H1 (cell line): ENCODE results near the gene ETNPPL. TPM values are rescaled to one million over a fixed set of nuclear protein-coding genes. Genes with fewer than 3 reads are reported as not detected.

Experiments
- CTCF ChIA-PET: fragments of 300-600 bp; sonication (Branson Sonifier 250); formaldehyde crosslinking; loops from one replicate; lab custom pipeline; 2021; ENCODE audit not compliant: partially characterized antibody; lab: Charles Lee
- POLR2A ChIA-PET: fragments of 300-600 bp; sonication (Branson Sonifier 250); formaldehyde crosslinking; loops from one replicate; lab custom pipeline; 2021; ENCODE audit warnings: inconsistent platforms; ENCODE audit not compliant: partially characterized antibody; lab: Charles Lee
- DNase-seq, 2 experiments: peaks; one replicate each; pipeline versions ENCODE4 v3.0.0 to v3.0.0-alpha.2; 2010 to 2022; ENCODE audit warnings: low spot score in 2 of 2, low read depth in 1 of 2, mixed read lengths in 1 of 2
- FAIRE-seq: peaks from 2 replicates; lab custom pipeline; 2011; peaks lifted over from hg19 to GRCh38; lab: Jason Lieb, UNC
- H2AFZ ChIP-seq: 2 replicates; pipeline ENCODE4 v1.8.1; 2012; ENCODE audit warnings: low read length, inconsistent platforms
- H2AK5ac ChIP-seq: 2 replicates; pipeline ENCODE4 v1.6.1; 2013; ENCODE audit warnings: low read depth, low read length
- H2BK120ac ChIP-seq: replicated peaks from 2 replicates; pipeline ENCODE3; 2013; ENCODE audit warnings: low read depth, low read length, inconsistent platforms
- H2BK12ac ChIP-seq: 2 replicates; pipeline ENCODE4 v1.6.1; 2013; ENCODE audit warnings: low read depth, low read length
- H2BK15ac ChIP-seq: 2 replicates; pipeline ENCODE4 v1.6.1; 2013; ENCODE audit warnings: low read length
- H2BK20ac ChIP-seq: 2 replicates; pipeline ENCODE4 v1.6.1; 2013; ENCODE audit warnings: low read length
- H2BK5ac ChIP-seq: 2 replicates; pipeline ENCODE4 v1.6.1; 2013; ENCODE audit warnings: low read depth, low read length
- H3K14ac ChIP-seq: 2 replicates; pipeline ENCODE4 v1.6.1; 2013; ENCODE audit warnings: inconsistent platforms; ENCODE audit not compliant: insufficient read length
- H3K18ac ChIP-seq: 2 replicates; pipeline ENCODE4 v1.6.1; 2013; ENCODE audit warnings: low read length; ENCODE audit errors: extremely low read depth
- H3K23ac ChIP-seq: 2 replicates; pipeline ENCODE4 v1.6.1; 2013; ENCODE audit warnings: inconsistent platforms; ENCODE audit not compliant: insufficient read length
- H3K23me2 ChIP-seq: 2 replicates; pipeline ENCODE4 v1.6.1; 2013; ENCODE audit warnings: low read depth, low read length
- H3K27ac ChIP-seq: 2 replicates; pipeline ENCODE4 v1.6.1; 2011; ENCODE audit warnings: low read depth, low read length, inconsistent platforms
- H3K27me3 ChIP-seq, 4 experiments: replicated peaks in 1 of 4; 1 replicate in 1 of 4; 2 replicates in 3 of 4; pipeline versions ENCODE4 v1.6.1 to v1.8.1; 2011 to 2013; ENCODE audit warnings: low read length in 3 of 4, mild to moderate bottlenecking in 3 of 4, inconsistent platforms in 2 of 4, mixed read lengths in 2 of 4, moderate library complexity in 1 of 4; ENCODE audit not compliant: control insufficient read depth in 3 of 4, insufficient read depth in 3 of 4; ENCODE audit errors: extremely low read depth in 1 of 4
- H3K36me3 ChIP-seq, 4 experiments: 2 replicates each; pipeline versions ENCODE4 v1.6.1 to v1.8.1; 2011 to 2013; ENCODE audit warnings: mild to moderate bottlenecking in 4 of 4, low read length in 3 of 4, moderate library complexity in 2 of 4, control low read depth in 1 of 4, inconsistent platforms in 1 of 4; ENCODE audit not compliant: insufficient read depth in 4 of 4, control insufficient read depth in 2 of 4
- H3K4ac ChIP-seq: replicated peaks from 2 replicates; pipeline ENCODE3; 2013; ENCODE audit warnings: low read length, low read depth, mixed read lengths, inconsistent platforms; ENCODE audit not compliant: insufficient read length
- H3K4me1 ChIP-seq, 4 experiments: replicated peaks in 1 of 4; 1 replicate in 1 of 4; 2 replicates in 3 of 4; pipeline versions ENCODE4 v1.6.1 to v1.8.1; 2011 to 2013; ENCODE audit warnings: low read length in 3 of 4, inconsistent platforms in 2 of 4, mixed read lengths in 1 of 4; ENCODE audit not compliant: insufficient read depth in 4 of 4, control insufficient read depth in 3 of 4
- H3K4me2 ChIP-seq, 2 experiments: 2 replicates each; pipeline versions ENCODE4 v1.6.1 to v1.8.1; 2011 to 2013; ENCODE audit warnings: low read depth in 2 of 2, low read length in 2 of 2, control low read depth in 1 of 2, inconsistent platforms in 1 of 2, mild to moderate bottlenecking in 1 of 2; ENCODE audit not compliant: insufficient read depth in 1 of 2
- H3K4me3 ChIP-seq, 4 experiments: fragments of 200-600, 300-600 bp in 1 of 4; sonication (generic), shearing (Covaris generic), sonication (Bioruptor Twin) in 1 of 4; 2 replicates each; pipeline versions ENCODE4 v1.5.1 to v1.8.1; 2011 to 2016; ENCODE audit warnings: low read length in 4 of 4, low read depth in 3 of 4, control low read depth in 2 of 4, inconsistent platforms in 2 of 4, mild to moderate bottlenecking in 2 of 4, mixed read lengths in 1 of 4, moderate library complexity in 1 of 4; ENCODE audit not compliant: insufficient read depth in 2 of 4; ENCODE audit errors: extremely low read depth in 1 of 4
- H3K56ac ChIP-seq: replicated peaks from 2 replicates; pipeline ENCODE3; 2013; ENCODE audit warnings: low read depth, mild to moderate bottlenecking, mixed read lengths, low read length, inconsistent platforms; ENCODE audit not compliant: insufficient read length
- H3K79me1 ChIP-seq: 2 replicates; pipeline ENCODE4 v1.6.1; 2013; ENCODE audit warnings: low read depth, low read length, control low read depth
- H3K79me2 ChIP-seq, 2 experiments: 2 replicates each; pipeline versions ENCODE4 v1.6.1 to v1.8.1; 2012 to 2013; ENCODE audit warnings: low read length in 2 of 2, mild to moderate bottlenecking in 2 of 2, inconsistent platforms in 1 of 2; ENCODE audit not compliant: insufficient read depth in 2 of 2, control insufficient read depth in 1 of 2
- H3K9ac ChIP-seq, 4 experiments: replicated peaks in 1 of 4; 1 replicate in 1 of 4; 2 replicates in 3 of 4; pipeline versions ENCODE4 v1.6.1 to v1.8.1; 2011 to 2013; ENCODE audit warnings: low read depth in 3 of 4, low read length in 3 of 4, control low read depth in 2 of 4, mild to moderate bottlenecking in 2 of 4, moderate library complexity in 2 of 4, inconsistent platforms in 1 of 4; ENCODE audit errors: extremely low read depth in 1 of 4
- H3K9me3 ChIP-seq, 2 experiments: 2 replicates each; pipeline versions ENCODE4 v1.6.1 to v1.8.1; 2012 to 2013; ENCODE audit warnings: mild to moderate bottlenecking in 2 of 2, moderate library complexity in 2 of 2, control low read depth in 1 of 2, inconsistent platforms in 1 of 2, low read depth in 1 of 2, low read length in 1 of 2, mixed read lengths in 1 of 2; ENCODE audit not compliant: insufficient read depth in 2 of 2
- H4K20me1 ChIP-seq, 2 experiments: replicated peaks in 1 of 2; 2 replicates each; pipeline versions ENCODE3 to v1.8.1; 2011 to 2013; ENCODE audit warnings: inconsistent platforms in 2 of 2, low read length in 2 of 2, mild to moderate bottlenecking in 1 of 2; ENCODE audit not compliant: insufficient read depth in 2 of 2, control insufficient read depth in 1 of 2
- H4K5ac ChIP-seq: 2 replicates; pipeline ENCODE4 v1.6.1; 2013; ENCODE audit warnings: low read length, low read depth, mixed read lengths, inconsistent platforms; ENCODE audit not compliant: insufficient read length
- H4K8ac ChIP-seq: 2 replicates; pipeline ENCODE4 v1.8.0; 2013; ENCODE audit warnings: mild to moderate bottlenecking, moderate library complexity, low read length, inconsistent platforms; ENCODE audit not compliant: insufficient read depth; ENCODE audit errors: extremely low read depth
- H4K91ac ChIP-seq: replicated peaks from 2 replicates; pipeline ENCODE3; 2013; ENCODE audit warnings: low read length, mixed read lengths, inconsistent platforms; ENCODE audit not compliant: insufficient read length
- CTCF ChIP-seq, 3 experiments: IDR thresholded peaks; 1 replicate in 2 of 3; 2 replicates in 1 of 3; pipeline versions ENCODE4 v1.5.1 to v1.6.1; 2011; ENCODE audit warnings: low read length in 3 of 3, mild to moderate bottlenecking in 3 of 3, inconsistent platforms in 2 of 3, low read depth in 1 of 3, moderate library complexity in 1 of 3; ENCODE audit not compliant: insufficient read depth in 1 of 3; ENCODE audit errors: control extremely low read depth in 1 of 3
- KDM5A ChIP-seq: fragments of 200-600 bp; IDR thresholded peaks from 2 replicates; pipeline ENCODE4 v1.7.1; 2012; ENCODE audit warnings: mild to moderate bottlenecking, low read length, inconsistent platforms, mixed read lengths
- PHF8 ChIP-seq: fragments of 200-600 bp; sonication (generic); conservative IDR thresholded peaks from 2 replicates; pipeline ENCODE4 v1.7.1; 2012; ENCODE audit warnings: low read depth, mild to moderate bottlenecking, inconsistent platforms, low read length, moderate library complexity
- SIX5 ChIP-seq: IDR thresholded peaks from 2 replicates; pipeline ENCODE4 v1.6.1; 2011; ENCODE audit warnings: mild to moderate bottlenecking, low read depth, low read length
- TEAD4 ChIP-seq: IDR thresholded peaks from 2 replicates; pipeline ENCODE4 v1.6.1; 2012; ENCODE audit warnings: low read depth, low read length, inconsistent platforms, mixed read lengths
- YY1 ChIP-seq: IDR thresholded peaks from 2 replicates; pipeline ENCODE4 v1.6.1; 2011; ENCODE audit warnings: low read depth, mild to moderate bottlenecking, low read length
- WGBS, 2 experiments: shearing (Covaris generic) in 1 of 2; methylation state at CpG; one replicate each; pipeline versions ENCODE4 v1.1.6 to v1.1.7; 2013 to 2015; ENCODE audit warnings: low lambda C conversion rate in 2 of 2, mixed read lengths in 2 of 2, inconsistent platforms in 1 of 2, low coverage in 1 of 2, missing lambda C conversion rate in 1 of 2; ENCODE audit not compliant: insufficient replicate concordance in 2 of 2, insufficient coverage in 1 of 2, insufficient read length in 1 of 2; ENCODE audit errors: extremely low coverage in 1 of 2, missing lambda C conversion rate in 1 of 2; 5-methylcytosine and 5-hydroxymethylcytosine counted together
- polyA plus RNA-seq, 7 experiments: library from polyadenylated mRNA; depleted of rRNA in 3 of 7; stranded (reverse) in 5 of 7; unstranded in 2 of 7; fragments of >200 nt in 5 of 7; fragments of 200-250 nt in 2 of 7; gene quantifications; 1 replicate in 5 of 7; 2 replicates in 1 of 7; 4 replicates in 1 of 7; pipeline versions ENCODE4 v1.2.1 to v1.2.3, GENCODE V29; 2011 to 2013; ENCODE audit warnings: missing spikeins in 2 of 7, mixed read lengths in 2 of 7
- total RNA-seq: library from RNA; stranded (reverse); fragmentation: NEBNext Ultra II Directional; extraction: Animal tissue kit (Norgen Biotek cat#: 25700); gene quantifications from 2 replicates; pipeline ENCODE4 v1.2.1, GENCODE V29; 2021

ETNPPL gene
- total and polyA plus RNA-seq, 2 of the 8 experiments (the other 6 are each of a cell fraction or from before 2014, with no cell fraction given): 0.80 to 2.5 TPM

- Histone ChIP-seq H3K4me3 (no peak overlapping the region), H4K5ac (no peak overlapping the region), H3K79me2 (no peaks in the 10 kb centered on the region), H3K9me3 (no peaks in the 10 kb centered on the region), H3K56ac (no peak overlapping the region), H2BK20ac (no peak overlapping the region), H3K27ac (no peak overlapping the region), H3K79me1 (no peaks in the 10 kb centered on the region), H3K9ac (no peak overlapping the region), H2BK5ac (no peak overlapping the region), H3K4me1 (no peaks in the 10 kb centered on the region), H2BK120ac (no peak overlapping the region), H2AFZ (no peak overlapping the region), H2BK15ac (no peak overlapping the region), H4K91ac (no peak overlapping the region), H2AK5ac (no peak overlapping the region), H3K23ac (no peak overlapping the region), H3K23me2 (no peaks in the 10 kb centered on the region), H4K8ac (no peak overlapping the region), H2BK12ac (no peak overlapping the region), H4K20me1 (no peaks in the 10 kb centered on the region), H3K27me3 (no peaks in the 10 kb centered on the region), H3K14ac (no peak overlapping the region), H3K4me2 (no peak overlapping the region), H3K4ac (no peak overlapping the region), H3K36me3 (no peaks in the 10 kb centered on the region), H3K18ac (no peak overlapping the region)
- FAIRE-seq: no peak
- no peak for TF ChIP-seq KDM5A
- TF ChIP-seq YY1: no peak
- TF ChIP-seq CTCF (IDR thresholded peaks at IDR 0.05; ENCODE audit: control extremely low read depth in 1 of 3, insufficient read depth in 1 of 3, low read depth in 1 of 3, low read length in 3 of 3): no peak
- TF ChIP-seq TEAD4: no peak
- TF ChIP-seq SIX5: no peak
- TF ChIP-seq PHF8: no peak
- 94% methylated on average over 3 of the region's 3 CpGs; no CpG with 5 or more reads in 1 of the 2 experiments for WGBS, 2 experiments
- POLR2A ChIA-PET: interaction anchor here (0.6 kb wide), 1 partner anchor 96 kb away, joined by 3 read pairs; no protein-coding TSS in a partner anchor
- CTCF ChIA-PET: interaction anchor here (1.3 kb wide), 1 partner anchor 35 kb away, joined by 3 read pairs; no protein-coding TSS in a partner anchor
- no peak for DNase-seq
These were observed 59.9 kb downstream of the ETNPPL start for GRCh38 chr4:108702960-108703359.
